Measurements from ENCODE around the gene SHISA4.

- TF ChIP-seq EZH2 (IDR thresholded peaks at IDR 0.05) (no peak), CTCF (IDR thresholded peaks at IDR 0.05) (no peak)
These were observed 24.1 kb downstream of the SHISA4 start for GRCh38 chr1:201912832-201913231.

All from neural progenitor cell (in vitro differentiated cells).